RWPE2 (cell line): ENCODE results near the gene MYCBPAP.
A peak's percentile ranks its signal among the peaks of the same experiment; 100 is the strongest.

Experiments
- ATAC-seq: fragments of 200-7000 bp; cut with Tn5 transposase; 3 replicates; pipeline ENCODE4 v1.9.1; 2021; ENCODE audit warnings: low read depth
- DNase-seq: peaks from one replicate; pipeline ENCODE4 v3.0.0-alpha.2; 2020; ENCODE audit warnings: low spot score
- H3K27ac ChIP-seq: fragments of 450-650 bp; 2 replicates; pipeline ENCODE4 v1.5.1; 2017; ENCODE audit warnings: mild to moderate bottlenecking; ENCODE audit not compliant: poor library complexity, severe bottlenecking
- H3K27me3 ChIP-seq: fragments of 250-450 bp; sonication (Bioruptor Pico); 2 replicates; pipeline ENCODE4 v1.5.1; 2021; ENCODE audit warnings: mild to moderate bottlenecking, moderate library complexity; ENCODE audit not compliant: insufficient read depth, poor library complexity, severe bottlenecking
- H3K36me3 ChIP-seq: fragments of 250-450 bp; sonication (Bioruptor Pico); 2 replicates; pipeline ENCODE4 v1.5.1; 2020; ENCODE audit warnings: low read depth, mild to moderate bottlenecking, moderate library complexity
- H3K4me1 ChIP-seq: fragments of 250-450 bp; sonication (Bioruptor Pico); 2 replicates; pipeline ENCODE4 v1.5.1; 2021; ENCODE audit warnings: mild to moderate bottlenecking, moderate library complexity; ENCODE audit not compliant: insufficient read depth, poor library complexity, severe bottlenecking
- H3K4me3 ChIP-seq: fragments of 250-450 bp; sonication (Bioruptor Pico); 2 replicates; pipeline ENCODE4 v1.5.1; 2021; ENCODE audit warnings: mild to moderate bottlenecking, moderate library complexity; ENCODE audit not compliant: severe bottlenecking
- H3K9me3 ChIP-seq: fragments of 250-450 bp; sonication (Bioruptor Pico); 2 replicates; pipeline ENCODE4 v1.5.1; 2021; ENCODE audit warnings: mild to moderate bottlenecking, moderate library complexity; ENCODE audit not compliant: severe bottlenecking
- CTCF ChIP-seq: fragments of 450-650 bp; IDR thresholded peaks from one replicate; pipeline ENCODE4 v1.5.1; 2017; ENCODE audit warnings: mild to moderate bottlenecking, moderate library complexity; ENCODE audit not compliant: poor library complexity, severe bottlenecking

The MYCBPAP gene

DNA sequence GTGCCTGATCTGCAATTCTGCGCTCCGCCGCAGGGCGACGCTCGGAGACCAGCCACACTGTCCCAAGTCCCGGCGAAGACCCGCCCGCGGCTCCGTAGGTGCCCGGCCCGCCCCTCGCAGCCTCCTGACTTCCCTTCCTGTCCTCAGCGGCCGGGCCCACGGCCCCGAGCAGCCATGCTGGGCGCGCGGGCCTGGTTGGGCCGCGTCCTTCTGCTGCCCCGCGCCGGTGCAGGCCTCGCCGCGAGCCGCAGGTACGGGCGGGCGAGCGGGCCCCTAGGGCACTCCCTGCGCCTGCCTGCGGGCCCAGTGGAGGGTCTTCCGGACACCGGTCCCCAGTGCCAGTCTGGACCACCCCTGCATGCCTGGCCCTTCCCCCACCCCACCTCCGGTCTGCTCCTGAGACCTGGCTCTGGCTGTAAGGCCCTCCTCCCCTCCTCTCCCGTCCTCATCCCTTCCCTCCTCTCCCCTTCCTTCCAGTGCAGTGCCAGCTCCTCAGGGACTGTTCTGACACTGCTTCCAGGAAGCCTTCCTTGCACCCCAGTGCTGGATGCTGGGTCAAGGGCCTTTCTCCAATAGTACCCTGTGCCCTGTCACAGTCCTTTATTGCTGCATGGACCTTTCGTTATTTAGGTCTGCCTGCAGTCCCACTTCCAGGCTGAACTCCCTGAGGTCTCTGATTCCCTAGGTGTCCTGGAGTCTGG, 38.9 kb downstream of the MYCBPAP start, which contains the start of gene SPATA20:
SPATA20 (plus strand) TSS at position 140 of the 701 bp plus-strand sequence; CDS start at position 175, 35 bp downstream.
- no peaks in the 10 kb centered on the region for H3K27me3 ChIP-seq
- peaks cover 11% of the 10 kb centered on the region for H3K4me1 ChIP-seq
- peak; percentile 88 for ATAC-seq
- peaks cover 14% of the 10 kb centered on the region for H3K36me3 ChIP-seq
- H3K9me3 ChIP-seq, result no peaks in the 10 kb centered on the region
- H3K27ac ChIP-seq, result peak within 1 kb of the TSS; percentile 62
- TF ChIP-seq CTCF, result peak; percentile 98
- peak within 1 kb of the TSS; percentile 49 for H3K4me3 ChIP-seq
- DNase-seq, result peak; percentile 92

DNA sequence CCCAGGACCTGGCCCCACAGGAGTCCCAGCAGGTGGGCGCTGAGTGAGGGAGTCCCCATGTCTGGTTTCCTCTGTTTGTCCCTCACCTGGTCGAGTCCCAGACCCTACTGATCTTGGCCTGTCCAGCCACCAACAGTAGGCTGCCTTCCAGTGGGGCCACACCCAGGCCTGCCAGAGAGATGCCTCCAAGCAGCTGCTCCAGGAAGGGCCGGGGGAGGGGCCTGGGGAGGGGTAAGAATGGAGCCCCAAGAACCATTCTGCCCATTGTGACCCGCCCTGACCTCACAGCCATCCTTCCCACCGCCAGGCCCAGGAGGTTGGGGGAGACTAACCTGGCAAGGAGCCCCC, 39.5 kb downstream of the MYCBPAP start:
- TF ChIP-seq CTCF, result no peak
- H3K27ac ChIP-seq, result peak overlapping the region; percentile 62
- H3K27me3 ChIP-seq, result no peaks in the 10 kb centered on the region
- no peaks in the 10 kb centered on the region for H3K9me3 ChIP-seq
- no peak for DNase-seq
- H3K4me3 ChIP-seq, result peak overlapping the region; percentile 49
- H3K4me1 ChIP-seq, result peaks cover 6% of the 10 kb centered on the region
- H3K36me3 ChIP-seq, result peaks cover 14% of the 10 kb centered on the region
- ATAC-seq, result no peak

- Histone ChIP-seq H3K9me3 (no peaks in the 10 kb centered on the region), H3K4me1 (no peaks in the 10 kb centered on the region), H3K4me3 (no peak overlapping the region), H3K36me3 (peaks cover 14% of the 10 kb centered on the region), H3K27me3 (no peaks in the 10 kb centered on the region), H3K27ac (no peak overlapping the region)
- TF ChIP-seq CTCF, result no peak
- ATAC-seq (no peak), DNase-seq (no peak)
Observed at GRCh38 chr17:50548831-50549230, 40.6 kb downstream of the MYCBPAP start.

DNA sequence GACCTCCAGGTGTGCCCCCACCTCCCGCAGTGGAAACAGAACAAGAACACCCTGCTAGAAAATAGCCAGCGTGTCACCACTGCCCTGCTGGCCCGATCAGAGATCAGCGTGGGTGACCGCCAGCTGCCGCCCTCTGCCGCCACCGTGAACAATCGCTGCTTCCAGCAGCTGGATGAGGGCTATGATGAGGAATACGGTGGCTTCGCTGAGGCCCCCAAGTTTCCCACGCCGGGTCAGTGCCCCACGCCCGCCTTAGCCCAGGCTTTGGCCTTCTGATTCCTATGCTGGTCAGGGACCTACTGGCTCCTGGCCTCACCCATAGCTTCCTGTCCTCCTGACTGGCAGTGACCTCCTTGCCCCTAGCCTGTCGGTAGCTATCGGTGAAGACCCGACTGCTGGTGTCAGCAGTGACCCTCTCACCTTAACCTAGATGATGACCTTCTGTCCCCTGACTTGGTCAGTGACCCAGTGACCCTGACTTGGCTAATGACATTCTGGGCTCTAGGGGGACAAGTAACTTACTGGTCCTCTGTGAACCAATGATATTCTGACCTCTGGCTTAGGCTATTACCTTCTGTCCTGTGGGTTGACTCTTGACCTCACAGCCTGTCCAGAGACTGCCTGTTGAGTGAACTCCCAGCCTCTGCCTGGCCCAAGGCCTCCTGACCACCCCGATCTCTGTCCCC, 41.2 kb downstream of the MYCBPAP start:
- no peak for TF ChIP-seq CTCF
- peaks cover 14% of the 10 kb centered on the region for H3K36me3 ChIP-seq

DNA sequence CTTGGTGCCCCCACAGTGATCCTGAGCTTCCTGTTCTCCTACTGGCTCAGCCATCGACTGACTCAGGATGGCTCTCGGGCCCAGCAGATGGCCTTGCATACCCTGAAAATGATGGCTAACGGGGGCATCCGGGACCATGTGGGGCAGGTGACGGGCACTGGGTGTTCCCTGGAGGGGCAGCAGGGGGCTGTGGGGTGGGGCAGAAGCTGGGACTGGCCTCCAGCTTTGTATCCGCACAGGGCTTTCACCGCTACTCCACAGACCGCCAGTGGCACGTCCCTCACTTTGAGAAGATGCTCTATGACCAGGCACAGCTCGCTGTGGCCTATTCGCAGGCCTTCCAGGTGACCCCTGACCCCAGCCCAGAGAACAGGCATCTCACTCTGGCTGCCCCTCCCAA, 41.7 kb downstream of the MYCBPAP start:
- no peaks in the 10 kb centered on the region for H3K4me1 ChIP-seq
- TF ChIP-seq CTCF, result no peak
- H3K27me3 ChIP-seq, result no peaks in the 10 kb centered on the region
- H3K36me3 ChIP-seq, result peaks cover 14% of the 10 kb centered on the region
- DNase-seq (no peak), ATAC-seq (no peak)
- no peak overlapping the region for H3K4me3 ChIP-seq
- H3K9me3 ChIP-seq, result no peaks in the 10 kb centered on the region
- H3K27ac ChIP-seq, result no peak overlapping the region

More for the DNA sequence above, 41.2 kb downstream of the MYCBPAP start:
- Histone ChIP-seq H3K4me3 (no peak overlapping the region), H3K27ac (no peak overlapping the region), H3K27me3 (no peaks in the 10 kb centered on the region), H3K9me3 (no peaks in the 10 kb centered on the region), H3K4me1 (no peaks in the 10 kb centered on the region)
- DNase-seq (no peak), ATAC-seq (no peak)
